ENCODE results near the gene RAET1G.
"Not testable (repeated sequence)": the region's sequence is repeated elsewhere in the genome, so short reads cannot be mapped to it uniquely, and the experiment has no call there.

DNA sequence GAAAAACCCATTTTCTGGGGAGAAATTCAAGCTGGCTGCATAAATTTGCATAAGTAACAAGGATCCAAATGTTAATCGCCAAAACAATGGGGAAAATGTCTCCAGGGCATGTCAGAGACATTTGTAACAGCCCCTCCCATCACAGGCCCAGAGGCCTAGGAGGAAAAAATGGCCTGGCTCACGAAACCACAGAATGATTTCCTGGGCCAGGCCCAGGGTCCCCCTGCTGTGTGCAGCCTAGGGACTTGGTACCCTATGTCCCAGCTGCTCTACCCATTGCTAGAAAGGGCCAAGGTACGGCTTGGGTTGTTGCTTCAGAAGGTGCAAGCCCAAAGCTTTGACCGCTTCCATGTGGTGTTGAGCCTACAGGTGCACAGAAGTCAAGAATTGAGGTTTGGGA lies 14.4 kb downstream of the RAET1G start:
- TF ChIP-seq SRF (IDR thresholded peaks at IDR 0.05; ENCODE audit: low read depth, low read length); PCBP1 (IDR thresholded peaks at IDR 0.05; ENCODE audit: borderline replicate concordance, low read depth, low read length); ZFY (CRISPR knock-in tag; IDR thresholded peaks at IDR 0.05); ZNF263 (CRISPR knock-in tag; IDR thresholded peaks at IDR 0.05); REST (IDR thresholded peaks at IDR 0.05; ENCODE audit: borderline replicate concordance in 1 of 2, low read depth in 1 of 2, low read length in 2 of 2); ZNF317 (CRISPR knock-in tag; IDR thresholded peaks at IDR 0.05); ZNF24 (IDR thresholded peaks at IDR 0.05); ZMAT3 (CRISPR knock-in tag; conservative IDR thresholded peaks at IDR 0.05); POLR2A (IDR thresholded peaks at IDR 0.05; ENCODE audit: insufficient read depth in 1 of 2, low read depth in 2 of 2, low read length in 2 of 2); ELF4 (CRISPR knock-in tag; IDR thresholded peaks at IDR 0.05; ENCODE audit: borderline replicate concordance); CTCF (CRISPR knock-in tag; IDR thresholded peaks at IDR 0.05): not testable (repeated sequence)
- TF ChIP-seq, protein P1, sequence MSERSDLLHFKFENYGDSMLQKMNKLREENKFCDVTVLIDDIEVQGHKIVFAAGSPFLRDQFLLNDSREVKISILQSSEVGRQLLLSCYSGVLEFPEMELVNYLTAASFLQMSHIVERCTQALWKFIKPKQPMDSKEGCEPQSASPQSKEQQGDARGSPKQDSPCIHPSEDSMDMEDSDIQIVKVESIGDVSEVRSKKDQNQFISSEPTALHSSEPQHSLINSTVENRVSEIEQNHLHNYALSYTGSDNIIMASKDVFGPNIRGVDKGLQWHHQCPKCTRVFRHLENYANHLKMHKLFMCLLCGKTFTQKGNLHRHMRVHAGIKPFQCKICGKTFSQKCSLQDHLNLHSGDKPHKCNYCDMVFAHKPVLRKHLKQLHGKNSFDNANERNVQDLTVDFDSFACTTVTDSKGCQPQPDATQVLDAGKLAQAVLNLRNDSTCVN (CRISPR knock-in tag; IDR thresholded peaks at IDR 0.05; ENCODE audit: borderline replicate concordance): not testable (repeated sequence)
